ENCODE data around the gene FBLL1. TPM values are rescaled to one million over a fixed set of nuclear protein-coding genes. Genes with fewer than 3 reads are reported as not detected.

FBLL1 gene
- total and polyA plus RNA-seq, 9 of the 15 experiments (the other 6 are each of a cell fraction or from before 2014, with no cell fraction given), result not detected

- TF ChIP-seq ZBTB40 (IDR thresholded peaks at IDR 0.05), result no peak
- TF ChIP-seq ZBTB40 (CRISPR knock-in tag; IDR thresholded peaks at IDR 0.05), result no peak
- TF ChIP-seq SMARCA4 (IDR thresholded peaks at IDR 0.05), result peak; percentile 38; the same call in 1 of the 2 replicates
- TF ChIP-seq, protein P1, sequence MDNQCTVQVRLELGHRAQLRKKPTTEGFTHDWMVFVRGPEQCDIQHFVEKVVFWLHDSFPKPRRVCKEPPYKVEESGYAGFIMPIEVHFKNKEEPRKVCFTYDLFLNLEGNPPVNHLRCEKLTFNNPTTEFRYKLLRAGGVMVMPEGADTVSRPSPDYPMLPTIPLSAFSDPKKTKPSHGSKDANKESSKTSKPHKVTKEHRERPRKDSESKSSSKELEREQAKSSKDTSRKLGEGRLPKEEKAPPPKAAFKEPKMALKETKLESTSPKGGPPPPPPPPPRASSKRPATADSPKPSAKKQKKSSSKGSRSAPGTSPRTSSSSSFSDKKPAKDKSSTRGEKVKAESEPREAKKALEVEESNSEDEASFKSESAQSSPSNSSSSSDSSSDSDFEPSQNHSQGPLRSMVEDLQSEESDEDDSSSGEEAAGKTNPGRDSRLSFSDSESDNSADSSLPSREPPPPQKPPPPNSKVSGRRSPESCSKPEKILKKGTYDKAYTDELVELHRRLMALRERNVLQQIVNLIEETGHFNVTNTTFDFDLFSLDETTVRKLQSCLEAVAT (IDR thresholded peaks at IDR 0.05), result peak; percentile 51 to 57; a peak in 2 of 4 replicates
- no peak for TF ChIP-seq IFI16 (CRISPR knock-in tag; IDR thresholded peaks at IDR 0.05)
- no peak for TF ChIP-seq E4F1 (CRISPR knock-in tag; IDR thresholded peaks at IDR 0.05; ENCODE audit: borderline replicate concordance)
- no peak for TF ChIP-seq POLR2H (tag; IDR thresholded peaks at IDR 0.05; ENCODE audit: low read depth)
- peak; percentile 66 to 82; a peak in 2 of 4 replicates for TF ChIP-seq NONO (IDR thresholded peaks at IDR 0.05; ENCODE audit: low read depth in 2 of 2, low read length in 1 of 2)
- peak; percentile 17; the same call in 1 of the 2 replicates for TF ChIP-seq ZKSCAN1 (IDR thresholded peaks at IDR 0.05; ENCODE audit: low read depth, low read length)
- no peak for TF ChIP-seq PHB (CRISPR knock-in tag; IDR thresholded peaks at IDR 0.05)
These were observed 49.7 kb downstream of the FBLL1 start, which contains the start of gene PANK3 (continued) for GRCh38 chr5:168578538-168579487.

Data from K562 (cell line).